ENCODE data around the gene USP33.

USP33 gene

DNA sequence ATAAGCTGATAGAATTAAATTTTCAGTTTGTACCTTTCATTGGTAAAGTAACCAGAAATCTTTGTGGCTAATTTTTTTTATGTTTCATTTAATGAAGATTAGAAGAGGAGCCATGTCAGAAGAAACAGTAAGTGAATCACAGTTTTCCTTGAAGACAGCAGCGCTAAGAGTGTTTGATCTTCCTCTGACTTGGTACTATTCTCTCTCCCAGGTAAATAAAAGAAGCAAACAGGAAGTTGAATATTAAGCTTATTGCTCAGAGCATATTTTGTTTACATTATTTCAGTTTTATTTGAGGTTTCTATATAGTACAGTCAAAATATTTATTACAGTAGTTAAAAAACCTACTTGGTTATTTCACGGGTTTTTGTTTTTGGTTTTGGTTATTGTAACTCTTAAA, 23.5 kb upstream of the USP33 start:
- DNase-seq (ENCODE audit: low read depth), result no peak
- no peak overlapping the region for H3K4me3 ChIP-seq (replicated peaks; ENCODE audit: low read depth, low read length)
- TF ChIP-seq, protein P1, sequence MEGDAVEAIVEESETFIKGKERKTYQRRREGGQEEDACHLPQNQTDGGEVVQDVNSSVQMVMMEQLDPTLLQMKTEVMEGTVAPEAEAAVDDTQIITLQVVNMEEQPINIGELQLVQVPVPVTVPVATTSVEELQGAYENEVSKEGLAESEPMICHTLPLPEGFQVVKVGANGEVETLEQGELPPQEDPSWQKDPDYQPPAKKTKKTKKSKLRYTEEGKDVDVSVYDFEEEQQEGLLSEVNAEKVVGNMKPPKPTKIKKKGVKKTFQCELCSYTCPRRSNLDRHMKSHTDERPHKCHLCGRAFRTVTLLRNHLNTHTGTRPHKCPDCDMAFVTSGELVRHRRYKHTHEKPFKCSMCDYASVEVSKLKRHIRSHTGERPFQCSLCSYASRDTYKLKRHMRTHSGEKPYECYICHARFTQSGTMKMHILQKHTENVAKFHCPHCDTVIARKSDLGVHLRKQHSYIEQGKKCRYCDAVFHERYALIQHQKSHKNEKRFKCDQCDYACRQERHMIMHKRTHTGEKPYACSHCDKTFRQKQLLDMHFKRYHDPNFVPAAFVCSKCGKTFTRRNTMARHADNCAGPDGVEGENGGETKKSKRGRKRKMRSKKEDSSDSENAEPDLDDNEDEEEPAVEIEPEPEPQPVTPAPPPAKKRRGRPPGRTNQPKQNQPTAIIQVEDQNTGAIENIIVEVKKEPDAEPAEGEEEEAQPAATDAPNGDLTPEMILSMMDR (IDR thresholded peaks at IDR 0.05; ENCODE audit: low read length, missing control alignments), result no peak

- TF ChIP-seq, protein P1 (IDR thresholded peaks at IDR 0.05; ENCODE audit: low read length, missing control alignments), result no peak
- H3K4me3 ChIP-seq (replicated peaks; ENCODE audit: low read depth, low read length), result no peak overlapping the region
- no peak for DNase-seq (ENCODE audit: low read depth)
Measured at GRCh38 chr1:77781683-77782082, 22.0 kb upstream of the USP33 start.

DNA sequence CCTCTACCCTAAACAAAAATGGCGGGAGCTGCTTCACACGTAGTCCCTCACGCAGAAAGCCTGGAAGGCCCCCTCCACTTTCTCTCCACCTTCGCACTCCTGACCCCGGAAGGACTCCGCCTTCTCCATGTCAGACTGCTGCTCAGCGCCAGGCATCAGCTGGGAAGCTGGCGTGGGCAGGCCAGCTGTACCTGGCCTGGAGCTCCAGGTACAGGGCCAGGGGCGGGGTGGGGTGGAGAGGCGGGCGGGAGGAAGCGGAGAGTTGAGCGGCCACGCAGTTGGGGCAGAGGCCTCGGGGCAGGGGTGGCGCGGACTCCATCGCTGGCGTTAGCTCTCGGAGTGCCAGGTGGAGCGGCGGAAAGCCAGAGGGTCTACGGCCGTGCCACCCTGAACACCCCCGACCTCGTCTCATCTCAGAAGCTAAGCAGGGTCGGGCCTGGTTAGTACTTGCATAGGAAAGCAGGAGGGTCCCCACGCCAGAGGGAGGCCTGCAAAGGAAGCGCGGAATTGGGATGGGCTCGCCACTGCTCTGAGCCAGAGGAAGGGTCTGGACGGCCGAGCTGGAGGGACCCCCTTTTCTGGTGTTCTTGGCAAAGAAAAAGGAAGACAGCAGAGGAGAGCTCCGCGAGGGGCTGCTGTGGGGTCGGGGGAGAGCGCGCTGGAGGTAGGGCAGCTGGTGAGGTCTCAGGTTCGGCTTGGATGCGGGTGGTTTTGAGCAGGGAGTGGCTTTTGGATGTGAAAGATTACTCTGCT, 20.1 kb upstream of the USP33 start, which contains the start of gene MIGA1:
Gene MIGA1, plus strand, starts transcription at position 121 of the 753 bp plus-strand sequence. CDS start 3,604 bp downstream, outside the sequence.
- DNase-seq (ENCODE audit: low read depth), result peak; percentile 92
- TF ChIP-seq, protein P1 (IDR thresholded peaks at IDR 0.05; ENCODE audit: low read length, missing control alignments), result no peak
- peak within 1 kb of the TSS; percentile 90 for H3K4me3 ChIP-seq (replicated peaks; ENCODE audit: low read depth, low read length)

DNA sequence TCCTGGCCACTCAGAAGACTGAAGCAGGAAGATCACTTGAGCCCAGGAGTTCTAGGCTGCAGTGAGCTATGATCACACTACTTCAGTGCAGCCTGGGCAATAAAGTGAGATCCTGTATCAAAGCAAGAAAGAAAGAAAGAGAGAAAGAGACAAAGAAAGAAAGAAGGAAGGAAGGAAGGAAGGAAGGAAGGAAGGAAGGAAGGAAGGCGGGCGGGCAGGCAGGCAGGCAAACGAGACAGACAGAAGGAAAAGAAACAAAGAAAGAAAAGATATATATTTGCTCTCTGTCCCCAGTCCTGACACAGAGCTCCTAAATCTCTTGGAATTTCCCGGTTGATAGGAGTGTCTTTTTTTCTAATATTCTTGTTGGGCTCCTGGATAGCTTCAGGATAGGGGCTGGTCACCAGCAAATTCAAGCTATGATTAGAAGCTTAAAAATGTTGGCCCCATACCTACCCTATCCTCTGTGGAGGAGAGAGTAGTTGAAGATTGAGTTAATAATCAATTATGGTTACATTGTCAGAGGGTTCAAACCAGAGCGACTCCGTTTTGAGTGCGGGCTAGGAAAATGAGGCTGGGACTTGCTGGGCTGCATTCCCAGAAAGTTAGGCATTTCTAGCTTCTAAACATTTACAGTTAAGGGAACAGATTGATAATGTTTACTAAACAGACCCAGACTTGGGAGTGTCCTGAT, 16.5 kb upstream of the USP33 start:
- H3K4me3 ChIP-seq (replicated peaks; ENCODE audit: low read depth, low read length), result no peak overlapping the region
- TF ChIP-seq, protein P1 (IDR thresholded peaks at IDR 0.05; ENCODE audit: low read length, missing control alignments), result no peak
- DNase-seq (ENCODE audit: low read depth), result no peak

DNA sequence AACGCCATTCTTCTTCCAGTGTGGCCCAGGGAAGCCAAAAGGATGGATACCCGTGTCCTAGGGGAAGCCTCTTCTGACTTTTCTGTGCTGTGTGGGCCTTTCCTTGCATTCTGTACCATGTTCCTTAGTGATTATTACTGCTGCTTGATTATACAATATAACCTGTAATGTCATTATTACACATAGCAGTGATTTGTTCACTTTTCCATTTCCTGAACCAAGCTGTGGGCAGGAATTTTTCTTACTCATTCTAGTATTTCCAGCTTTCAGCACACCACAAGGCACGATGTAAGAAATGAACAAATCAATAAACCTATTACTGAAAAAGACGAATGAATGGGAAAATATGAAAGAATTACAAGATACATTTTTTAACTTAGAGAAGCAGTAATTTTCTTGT, 8.4 kb upstream of the USP33 start:
- TF ChIP-seq, protein P1 (IDR thresholded peaks at IDR 0.05; ENCODE audit: low read length, missing control alignments), result no peak
- no peak for DNase-seq (ENCODE audit: low read depth)
- no peak overlapping the region for H3K4me3 ChIP-seq (replicated peaks; ENCODE audit: low read depth, low read length)

DNA sequence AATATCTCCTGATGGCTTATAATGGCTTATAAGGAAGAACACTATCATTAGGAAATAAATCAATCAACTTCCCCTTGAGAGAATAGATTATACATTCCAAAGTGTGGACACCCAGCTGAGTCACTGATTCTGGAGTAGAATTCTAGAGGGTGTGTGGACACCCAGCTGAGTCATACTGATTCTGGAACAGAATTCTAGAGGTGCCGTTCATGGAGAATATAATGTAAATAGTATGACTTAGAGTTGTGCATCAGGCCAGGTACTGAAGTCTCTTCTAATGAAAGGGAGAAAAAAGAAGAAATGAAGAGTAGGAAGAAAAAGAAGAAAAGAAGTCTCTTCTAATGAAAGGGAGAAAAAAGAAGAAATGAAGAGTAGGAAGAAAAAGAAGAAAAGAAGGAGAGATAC, 2.4 kb upstream of the USP33 start:
- peak; percentile 77 for DNase-seq (ENCODE audit: low read depth)
- TF ChIP-seq, protein P1 (IDR thresholded peaks at IDR 0.05; ENCODE audit: low read length, missing control alignments), result no peak

More for the DNA sequence above, 2.4 kb upstream of the USP33 start:
- no peak overlapping the region for H3K4me3 ChIP-seq (replicated peaks; ENCODE audit: low read depth, low read length)
